Endodermal cell (in vitro differentiated cells): Measurements from ENCODE around the gene ADORA2A. TPM values are rescaled to one million over a fixed set of nuclear protein-coding genes. Genes with fewer than 3 reads are reported as not detected.

Source experiments
- DNase-seq: peaks from one replicate; pipeline ENCODE4 v3.0.0-alpha.2; 2017
- H3K27ac ChIP-seq: 2 replicates; pipeline ENCODE4 v1.5.1; 2013; ENCODE audit warnings: mild to moderate bottlenecking, low read depth, low read length, moderate library complexity
- H3K27me3 ChIP-seq: 2 replicates; pipeline ENCODE4 v1.6.1; 2013; ENCODE audit warnings: mild to moderate bottlenecking, low read length, moderate library complexity; ENCODE audit not compliant: insufficient read depth, control insufficient read depth, poor library complexity, severe bottlenecking
- H3K36me3 ChIP-seq: 2 replicates; pipeline ENCODE4 v1.7.0; 2013; ENCODE audit warnings: mild to moderate bottlenecking, low read length, moderate library complexity; ENCODE audit not compliant: control insufficient read depth, insufficient read depth
- H3K4me1 ChIP-seq: one replicate; pipeline ENCODE4 v1.7.0; 2013; ENCODE audit warnings: low read length; ENCODE audit not compliant: control insufficient read depth, insufficient read depth
- H3K4me3 ChIP-seq: 2 replicates; pipeline ENCODE4 v1.5.1; 2013; ENCODE audit warnings: mild to moderate bottlenecking, low read length, moderate library complexity
- H3K9ac ChIP-seq: 2 replicates; pipeline ENCODE4 v1.6.1; 2013; ENCODE audit warnings: mild to moderate bottlenecking, low read length, moderate library complexity; ENCODE audit not compliant: poor library complexity, severe bottlenecking; ENCODE audit errors: extremely low read depth
- H3K9me3 ChIP-seq: 2 replicates; pipeline ENCODE4 v1.6.1; 2013; ENCODE audit warnings: mild to moderate bottlenecking, low read length, moderate library complexity; ENCODE audit not compliant: control insufficient read depth
- H3K27ac Mint-ChIP-seq: 2 replicates; pipeline ENCODE4 v1.8.0; 2020; ENCODE audit warnings: mixed read lengths
- H3K27me3 Mint-ChIP-seq: 2 replicates; pipeline ENCODE4 v1.8.0; 2021; ENCODE audit warnings: mild to moderate bottlenecking, mixed read lengths; ENCODE audit not compliant: insufficient read depth
- H3K36me3 Mint-ChIP-seq: 2 replicates; pipeline ENCODE4 v1.8.0; 2020; ENCODE audit warnings: low read depth, mixed read lengths
- H3K4me1 Mint-ChIP-seq: 2 replicates; pipeline ENCODE4 v1.8.0; 2020; ENCODE audit warnings: mixed read lengths
- H3K4me3 Mint-ChIP-seq: 2 replicates; pipeline ENCODE4 v1.8.0; 2020; ENCODE audit warnings: mild to moderate bottlenecking, moderate library complexity, mixed read lengths
- H3K9me3 Mint-ChIP-seq: 2 replicates; pipeline ENCODE4 v1.8.0; 2020; ENCODE audit warnings: mild to moderate bottlenecking, mixed read lengths
- WGBS, 2 experiments: methylation state at CpG; one replicate each; pipeline versions ENCODE4 v1.1.5 to v1.1.7; 2013; ENCODE audit warnings: missing lambda C conversion rate in 2 of 2, mixed read lengths in 1 of 2; ENCODE audit not compliant: insufficient coverage in 1 of 2, insufficient read length in 1 of 2; 5-methylcytosine and 5-hydroxymethylcytosine counted together
- total RNA-seq, 2 donors: library from RNA; stranded (reverse); fragmentation: NEBNext Ultra II Directional in 1 of 2; extraction: Animal tissue kit (Norgen Biotek cat#: 25700) in 1 of 2; gene quantifications; 2 replicates in 1 of 2; 3 replicates in 1 of 2; pipeline ENCODE4 v1.2.1, GENCODE V29; 2021
- TF ChIP-seq, protein P1 (sequence below): fragments of 200-600 bp; sonication (generic); conservative IDR thresholded peaks from 2 replicates; pipeline ENCODE4 v1.5.0; 2021; ENCODE audit warnings: antibody characterized with exemption, mild to moderate bottlenecking

The ADORA2A gene
- total RNA-seq, 2 donors from 2014 or later = 4.1 to 4.7 TPM

DNA sequence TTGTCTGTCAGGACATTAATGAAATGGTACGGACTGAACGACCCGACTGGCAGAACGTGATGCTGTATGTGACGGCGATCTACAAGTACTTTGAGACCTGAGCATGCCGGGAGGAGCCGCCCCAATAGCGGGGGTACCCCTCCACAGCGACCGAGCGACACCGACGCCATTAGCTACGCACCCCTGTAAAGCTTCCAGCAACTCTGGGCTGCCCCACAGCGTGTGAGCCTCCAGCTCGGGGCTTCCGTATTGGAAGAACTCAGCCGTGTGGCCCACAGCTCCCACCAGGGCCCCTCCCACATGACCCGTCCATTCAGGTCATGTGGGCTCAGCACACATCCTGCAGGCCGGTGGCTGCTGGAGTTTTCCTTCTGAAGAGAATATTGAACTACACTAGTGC lies 12.9 kb upstream of the ADORA2A start:
- Mint-ChIP-seq H3K9me3 (no peaks in the 10 kb centered on the region), H3K4me1 (no peaks in the 10 kb centered on the region), H3K27ac (no peak overlapping the region), H3K36me3 (peaks cover 27% of the 10 kb centered on the region), H3K4me3 (no peak overlapping the region), H3K27me3 (no peaks in the 10 kb centered on the region)
- H3K36me3 ChIP-seq = peaks cover 28% of the 10 kb centered on the region
- H3K9me3 ChIP-seq = no peaks in the 10 kb centered on the region
- H3K27me3 ChIP-seq = no peaks in the 10 kb centered on the region
- TF ChIP-seq, protein P1, sequence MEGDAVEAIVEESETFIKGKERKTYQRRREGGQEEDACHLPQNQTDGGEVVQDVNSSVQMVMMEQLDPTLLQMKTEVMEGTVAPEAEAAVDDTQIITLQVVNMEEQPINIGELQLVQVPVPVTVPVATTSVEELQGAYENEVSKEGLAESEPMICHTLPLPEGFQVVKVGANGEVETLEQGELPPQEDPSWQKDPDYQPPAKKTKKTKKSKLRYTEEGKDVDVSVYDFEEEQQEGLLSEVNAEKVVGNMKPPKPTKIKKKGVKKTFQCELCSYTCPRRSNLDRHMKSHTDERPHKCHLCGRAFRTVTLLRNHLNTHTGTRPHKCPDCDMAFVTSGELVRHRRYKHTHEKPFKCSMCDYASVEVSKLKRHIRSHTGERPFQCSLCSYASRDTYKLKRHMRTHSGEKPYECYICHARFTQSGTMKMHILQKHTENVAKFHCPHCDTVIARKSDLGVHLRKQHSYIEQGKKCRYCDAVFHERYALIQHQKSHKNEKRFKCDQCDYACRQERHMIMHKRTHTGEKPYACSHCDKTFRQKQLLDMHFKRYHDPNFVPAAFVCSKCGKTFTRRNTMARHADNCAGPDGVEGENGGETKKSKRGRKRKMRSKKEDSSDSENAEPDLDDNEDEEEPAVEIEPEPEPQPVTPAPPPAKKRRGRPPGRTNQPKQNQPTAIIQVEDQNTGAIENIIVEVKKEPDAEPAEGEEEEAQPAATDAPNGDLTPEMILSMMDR = no peak
- no peak overlapping the region for H3K4me3 ChIP-seq
- H3K27ac ChIP-seq = no peak overlapping the region
- H3K4me1 ChIP-seq = no peaks in the 10 kb centered on the region
- no peak for DNase-seq
- H3K9ac ChIP-seq = no peak overlapping the region
- whole genome bisulfite sequencing, 2 experiments = 92 to 97% methylated on average over 21 of the region's 21 CpGs

DNA sequence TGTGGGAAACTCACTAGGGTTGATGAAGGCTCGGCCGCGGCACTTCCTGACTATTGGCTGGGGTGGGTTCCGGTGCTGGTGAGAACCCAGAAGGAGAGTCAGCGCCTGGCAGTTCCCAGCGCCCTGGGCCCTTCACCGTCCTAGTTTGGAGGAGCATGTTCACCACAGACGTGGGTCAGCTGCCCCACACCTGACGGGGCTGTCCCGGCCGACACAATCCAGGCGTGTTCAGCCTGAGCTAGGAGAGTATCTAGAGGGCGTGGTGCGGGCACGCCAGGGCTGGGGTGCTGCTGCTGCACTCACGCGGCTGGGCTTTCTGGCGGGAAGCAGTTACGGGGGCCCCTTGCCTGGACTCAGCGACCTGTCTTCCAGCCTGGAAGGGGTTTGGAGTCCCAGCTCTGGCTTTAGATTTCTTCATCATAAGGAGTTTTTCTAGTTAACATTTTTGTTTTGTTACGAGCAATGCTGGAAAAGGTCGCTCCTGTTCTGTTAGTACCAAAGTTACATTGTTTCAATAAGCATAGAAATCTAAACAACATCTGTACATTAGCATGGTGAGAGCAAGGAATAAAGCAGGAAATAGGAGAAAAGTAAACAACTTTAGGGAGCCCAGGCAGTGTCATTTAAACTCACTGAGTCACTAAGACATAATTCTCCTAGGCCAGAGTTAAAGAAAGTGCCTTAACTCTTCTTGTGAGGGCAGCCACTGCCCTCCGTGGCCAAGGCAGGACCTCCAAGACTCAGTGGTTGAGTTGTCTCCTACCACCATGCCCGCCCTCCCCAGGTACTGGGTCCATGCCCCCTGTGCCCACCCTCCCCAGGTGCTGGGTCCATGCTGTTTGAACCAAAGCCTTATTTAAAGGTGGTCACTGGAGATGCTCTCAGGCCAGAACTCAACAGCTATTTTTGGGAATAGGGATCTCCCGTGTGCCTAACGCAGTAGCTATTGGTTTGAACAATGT lies 12.1 kb upstream of the ADORA2A start:
- peaks cover 28% of the 10 kb centered on the region for H3K36me3 ChIP-seq
- no peak overlapping the region for H3K9ac ChIP-seq
- H3K9me3 Mint-ChIP-seq = no peaks in the 10 kb centered on the region
- no peaks in the 10 kb centered on the region for H3K9me3 ChIP-seq
- no peaks in the 10 kb centered on the region for H3K4me1 ChIP-seq
- TF ChIP-seq, protein P1 = no peak
- DNase-seq = no peak
- H3K4me3 ChIP-seq = no peak overlapping the region
- no peaks in the 10 kb centered on the region for H3K27me3 Mint-ChIP-seq
- 89 to 94% methylated on average over 23 to 26 of the region's 26 CpGs for WGBS, 2 experiments
- H3K36me3 Mint-ChIP-seq = peaks cover 26% of the 10 kb centered on the region
- no peak overlapping the region for H3K27ac Mint-ChIP-seq
- no peak overlapping the region for H3K27ac ChIP-seq
- no peak overlapping the region for H3K4me3 Mint-ChIP-seq
- no peaks in the 10 kb centered on the region for H3K27me3 ChIP-seq
- no peaks in the 10 kb centered on the region for H3K4me1 Mint-ChIP-seq

- no peaks in the 10 kb centered on the region for H3K27me3 Mint-ChIP-seq
- no peaks in the 10 kb centered on the region for H3K9me3 Mint-ChIP-seq
- Histone ChIP-seq H3K36me3 (peaks cover 28% of the 10 kb centered on the region), H3K9ac (no peak overlapping the region), H3K27me3 (no peaks in the 10 kb centered on the region), H3K4me3 (no peak overlapping the region), H3K27ac (no peak overlapping the region), H3K9me3 (no peaks in the 10 kb centered on the region), H3K4me1 (no peaks in the 10 kb centered on the region)
- no peak overlapping the region for H3K27ac Mint-ChIP-seq
- H3K4me1 Mint-ChIP-seq = no peaks in the 10 kb centered on the region
- peaks cover 22% of the 10 kb centered on the region for H3K36me3 Mint-ChIP-seq
- no peak for DNase-seq
- H3K4me3 Mint-ChIP-seq = no peak overlapping the region
- WGBS, 2 experiments = 96% methylated on average over 5 to 8 of the region's 8 CpGs
- TF ChIP-seq, protein P1 = no peak
Observed at GRCh38 chr22:24416095-24416494, 11.3 kb upstream of the ADORA2A start.
